Measurements from ENCODE around the gene STK39.

The STK39 gene

DNA sequence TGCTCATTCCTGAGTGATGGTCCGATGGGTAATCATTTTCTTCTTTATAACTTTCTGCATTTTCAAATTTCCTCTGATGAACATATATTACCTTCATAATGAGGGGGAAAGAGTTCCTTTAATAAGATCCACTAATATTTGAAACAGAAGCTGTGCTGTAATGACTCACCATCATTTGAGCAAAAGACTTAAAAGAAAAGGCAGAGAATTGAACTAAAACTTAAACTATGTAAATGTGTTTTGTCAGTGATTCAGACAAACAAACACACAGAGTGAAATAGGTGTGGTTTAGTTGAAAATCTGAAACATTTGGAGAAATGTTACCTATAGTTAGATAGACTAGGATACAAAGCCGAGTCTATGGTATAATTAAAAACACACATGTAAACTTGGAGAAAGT lies 209.6 kb downstream of the STK39 start:
- DNase-seq = no peak

DNA sequence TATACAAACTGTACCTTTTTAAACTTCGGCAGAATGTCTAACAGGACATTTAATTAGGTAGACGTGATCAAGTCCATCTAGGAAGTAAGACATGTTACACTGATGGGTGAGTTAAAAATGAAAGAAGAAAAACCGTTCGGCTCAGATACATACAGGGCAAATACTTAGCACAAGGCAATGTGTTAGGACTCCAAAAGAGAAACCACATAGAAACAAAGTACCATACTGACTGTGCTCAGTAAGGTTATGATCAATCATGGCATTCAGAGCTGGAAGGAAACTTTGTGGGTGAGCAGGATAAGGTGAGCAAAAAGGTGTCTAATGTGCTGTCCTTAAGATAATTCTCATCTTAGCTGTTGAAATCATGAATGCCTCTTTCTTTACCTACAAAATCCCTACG lies 211.9 kb downstream of the STK39 start:
- DNase-seq = no peak

DNA sequence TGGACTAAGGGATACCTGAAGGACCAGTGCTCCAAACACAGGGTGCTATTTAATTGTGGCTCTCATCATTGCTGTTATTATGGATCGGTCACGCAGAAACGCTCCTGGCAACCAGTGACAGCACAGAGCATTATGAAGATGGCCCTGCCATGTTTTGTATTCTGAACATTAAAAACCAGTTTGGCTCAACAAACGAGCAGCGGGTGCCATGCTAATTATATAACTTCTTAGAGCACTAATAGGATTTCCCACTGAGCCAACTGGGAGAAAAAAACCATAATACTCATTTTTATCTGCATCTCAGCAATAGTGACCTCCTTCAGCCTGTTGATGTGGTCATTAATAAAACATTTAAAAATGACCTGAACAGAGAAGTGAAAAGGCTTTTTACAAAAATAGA lies 212.8 kb downstream of the STK39 start:
- peak; percentile 38 for DNase-seq

DNA sequence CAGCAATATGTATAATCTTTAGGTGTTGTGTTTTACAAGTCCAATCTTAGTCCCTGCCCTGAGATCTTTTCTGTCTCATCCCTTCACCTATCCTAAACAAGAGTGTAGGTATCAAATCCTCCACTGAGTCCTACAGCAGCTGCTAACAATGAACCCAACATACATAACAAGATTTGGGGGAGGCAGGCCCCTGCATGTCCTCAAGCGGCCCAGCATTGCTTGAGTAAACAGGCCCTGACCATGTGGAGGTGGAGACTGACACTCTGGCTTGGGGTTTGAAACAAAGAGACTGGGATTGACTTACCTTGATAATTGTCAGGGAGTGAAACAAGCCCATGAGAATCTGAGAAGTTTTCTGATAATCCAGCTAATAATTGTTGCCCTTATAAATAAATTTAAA lies 213.4 kb downstream of the STK39 start:
- peak; percentile 77 for DNase-seq

DNA sequence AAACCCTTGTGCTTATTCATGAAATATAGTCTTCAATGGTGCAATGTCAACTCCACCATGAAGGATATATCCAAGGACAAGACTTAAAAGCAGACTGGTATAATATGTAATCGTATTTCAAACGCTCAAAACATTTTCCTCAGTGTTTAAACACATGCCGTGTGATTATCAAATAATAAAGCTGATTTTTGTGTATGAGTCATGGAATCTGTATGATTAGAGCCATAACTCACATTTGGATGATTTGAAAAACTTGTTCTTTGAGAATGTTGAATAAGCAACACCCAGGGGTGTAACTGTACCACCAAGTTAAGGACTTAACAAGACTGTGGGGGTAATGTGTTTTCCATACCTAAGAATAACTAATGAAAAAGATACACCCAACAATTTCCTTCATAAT lies 215.3 kb downstream of the STK39 start:
- DNase-seq = no peak

DNA sequence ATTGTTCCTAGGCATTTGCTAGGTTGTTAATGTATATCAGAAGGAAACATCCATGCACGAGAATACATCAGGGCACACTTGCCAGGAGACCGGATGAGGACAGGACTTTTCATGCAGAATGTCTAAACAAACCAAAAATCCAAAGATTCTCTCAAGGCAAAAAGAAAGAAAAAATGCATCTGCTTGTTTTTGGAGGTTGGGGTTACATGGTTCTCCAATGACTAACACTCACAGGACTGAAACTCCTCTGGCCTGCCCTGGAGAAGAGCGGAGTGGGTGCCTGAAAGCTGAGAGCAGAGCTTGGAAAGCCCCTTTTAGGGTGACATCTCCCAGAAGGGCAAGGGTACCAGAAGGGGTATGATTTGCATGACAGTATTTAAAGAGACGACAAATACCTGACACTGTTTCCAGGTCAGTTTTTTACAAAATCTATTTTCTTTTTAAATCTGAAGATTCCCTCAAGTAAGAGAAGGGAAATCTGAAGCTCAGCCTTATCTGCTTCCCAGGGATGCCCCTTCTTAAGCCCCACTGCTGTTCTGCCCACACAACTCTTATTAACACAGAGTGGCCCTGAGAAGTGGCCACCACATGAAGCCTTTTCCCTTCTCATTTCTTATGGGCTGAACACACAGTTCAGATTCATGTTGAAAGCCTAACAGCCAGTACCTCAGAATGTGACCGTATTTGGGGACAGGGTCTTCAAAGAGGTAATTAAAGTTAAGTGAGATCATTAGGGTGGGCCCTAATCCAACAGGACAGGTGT lies 216.4 kb downstream of the STK39 start:
- DNase-seq = no peak

DNA sequence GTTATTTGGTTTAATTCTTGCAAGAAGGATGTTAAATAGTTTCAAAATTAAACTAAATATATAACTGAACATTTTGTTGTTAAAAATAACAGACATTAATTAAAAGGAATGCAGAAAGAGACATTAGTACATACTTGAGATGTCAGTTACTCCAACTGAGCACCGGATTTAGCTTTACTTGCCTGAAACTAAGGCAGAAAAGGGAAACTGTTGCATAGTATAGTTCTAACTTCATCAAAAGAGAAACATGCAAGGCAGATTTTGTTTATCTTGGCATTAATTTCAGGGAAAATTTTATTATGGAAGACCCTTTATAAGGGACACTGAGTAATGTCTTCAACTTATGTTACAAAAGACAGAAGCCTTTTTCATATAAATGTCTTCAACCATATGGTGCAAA lies 218.3 kb downstream of the STK39 start:
- no peak for DNase-seq

DNA sequence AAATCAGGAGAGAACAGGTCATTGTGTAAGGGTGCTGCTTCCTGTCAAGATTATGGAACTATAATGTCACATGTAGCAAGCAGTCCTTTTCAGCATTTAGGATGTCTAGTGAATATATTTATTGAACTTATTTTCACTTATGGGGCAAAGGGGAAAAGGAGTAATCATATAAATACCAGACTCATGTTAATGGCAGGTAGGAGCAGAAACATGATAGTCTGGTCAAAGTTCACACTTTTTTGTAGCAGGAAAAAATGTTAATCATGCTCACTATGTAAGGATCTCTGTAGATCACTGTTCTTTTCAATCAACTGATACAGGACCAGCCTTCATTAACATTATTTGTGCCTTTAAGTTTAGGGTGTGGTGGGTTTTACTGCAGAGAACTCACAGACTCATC lies 219.0 kb downstream of the STK39 start:
- DNase-seq = no peak

DNA sequence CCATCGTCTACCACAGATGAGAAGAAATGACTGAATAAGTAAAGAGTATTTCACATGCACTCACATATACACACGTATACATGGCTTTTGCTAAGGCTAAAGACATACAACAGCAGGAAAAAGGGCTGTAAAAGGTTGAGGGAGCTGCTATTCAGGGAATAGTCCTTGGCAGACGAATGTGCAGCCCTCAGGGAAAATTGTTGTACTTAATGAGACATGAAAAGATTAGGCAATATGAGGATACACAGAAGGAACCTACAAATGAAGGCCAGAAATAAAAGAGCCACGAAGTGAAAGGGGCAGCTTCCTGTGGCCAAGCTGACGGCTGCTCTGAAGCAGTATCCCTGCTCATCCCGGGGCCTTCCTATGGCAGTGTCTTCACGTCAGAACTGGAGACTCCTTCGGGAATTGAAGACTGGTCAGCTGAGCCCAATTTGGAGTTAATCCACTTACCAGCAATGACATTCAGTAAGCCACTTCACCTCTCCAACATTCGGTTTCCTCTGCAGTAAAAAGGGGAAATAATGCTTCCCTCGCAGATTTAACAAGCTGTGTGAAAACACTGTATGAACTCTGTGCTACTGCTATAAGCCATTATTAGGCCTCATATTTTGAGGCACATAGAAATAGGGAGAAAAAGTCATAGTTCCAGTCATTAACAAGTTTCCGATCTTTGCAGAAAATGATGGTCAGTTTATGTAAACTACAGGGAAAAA lies 221.8 kb downstream of the STK39 start:
- DNase-seq = no peak

DNA sequence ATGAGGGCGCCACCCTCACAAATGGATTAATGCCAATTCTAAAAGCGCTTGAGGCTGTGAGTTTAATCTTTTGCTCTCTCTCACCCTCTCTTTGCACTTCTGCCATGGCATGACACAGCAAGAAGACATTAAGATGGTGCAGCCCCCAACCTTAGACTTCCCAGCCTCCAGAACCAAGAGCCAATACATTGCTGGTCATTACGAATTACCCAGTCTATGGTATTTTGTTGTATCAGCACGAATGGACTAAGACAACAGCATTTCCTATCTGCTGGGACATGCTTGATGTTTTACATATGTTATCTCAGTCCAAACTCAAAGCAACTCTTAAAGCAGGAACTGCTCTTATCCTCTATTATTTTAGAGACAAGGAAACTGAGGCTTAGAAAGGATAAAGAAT lies 222.9 kb downstream of the STK39 start:
- no peak for DNase-seq

DNA sequence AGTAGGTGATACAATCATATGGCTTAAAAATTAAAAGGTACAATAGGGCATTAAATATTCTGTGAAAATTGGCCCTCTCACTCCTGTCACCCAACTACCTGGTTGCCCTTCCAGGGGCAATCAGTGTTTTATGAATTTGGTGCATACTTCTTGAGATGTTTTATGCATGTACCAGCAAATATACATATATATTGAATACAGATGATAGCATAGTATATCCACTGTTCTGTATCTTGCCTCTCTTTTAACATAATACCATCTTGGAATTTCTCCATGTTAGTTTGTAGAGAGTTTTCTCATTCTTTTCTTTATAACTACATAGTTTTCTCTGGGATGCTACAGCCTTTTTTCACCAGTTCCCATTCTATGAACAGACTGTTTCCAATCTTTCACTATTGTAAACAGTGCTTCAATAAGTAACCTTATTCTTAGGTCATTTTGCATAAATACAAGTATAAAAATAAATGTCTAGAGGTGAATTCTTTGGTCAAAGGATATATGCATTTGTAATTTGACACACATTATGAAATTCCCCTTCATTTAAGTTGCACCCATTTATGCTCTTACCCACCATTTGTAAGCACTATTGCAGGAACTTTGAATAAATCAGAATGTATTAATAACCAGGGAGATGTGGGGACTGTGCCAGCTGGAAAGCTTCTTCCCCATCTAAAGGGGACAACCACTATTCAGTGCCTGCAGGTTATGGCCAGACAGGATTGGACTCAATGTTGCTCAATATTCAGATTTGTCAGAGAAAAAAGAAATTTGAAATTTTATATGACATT lies 225.4 kb downstream of the STK39 start:
- DNase-seq = no peak

DNA sequence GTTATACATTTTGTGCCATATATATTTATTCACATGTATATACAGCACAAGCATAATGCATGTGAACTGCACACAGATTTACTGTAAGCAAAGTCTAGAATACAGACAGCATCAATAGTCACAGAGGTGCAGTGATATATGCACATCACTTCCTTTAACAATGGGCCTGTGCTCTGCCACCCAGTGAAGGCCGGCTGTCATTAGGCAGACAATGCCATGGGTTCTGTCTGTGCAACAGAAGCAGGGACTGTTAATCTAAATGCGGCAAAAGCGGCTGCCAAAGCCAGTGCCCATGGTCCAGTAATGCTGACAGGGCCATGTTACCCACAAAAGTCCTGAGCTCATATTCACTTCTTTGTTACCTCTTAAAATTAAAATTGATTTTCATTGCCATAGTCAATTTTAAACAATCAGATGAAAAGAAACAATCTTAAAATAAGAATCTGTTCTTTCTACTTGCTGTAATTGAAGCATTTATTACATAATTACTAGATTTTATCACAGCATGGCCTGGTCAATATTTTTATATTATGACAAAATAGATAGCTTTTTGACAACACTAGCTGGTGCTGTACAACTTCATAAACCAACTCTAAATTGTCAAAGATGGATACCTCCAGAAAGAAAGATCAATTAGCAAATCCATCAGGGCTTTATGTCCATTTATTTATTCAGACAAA lies 232.0 kb downstream of the STK39 start:
- no peak for DNase-seq

DNA sequence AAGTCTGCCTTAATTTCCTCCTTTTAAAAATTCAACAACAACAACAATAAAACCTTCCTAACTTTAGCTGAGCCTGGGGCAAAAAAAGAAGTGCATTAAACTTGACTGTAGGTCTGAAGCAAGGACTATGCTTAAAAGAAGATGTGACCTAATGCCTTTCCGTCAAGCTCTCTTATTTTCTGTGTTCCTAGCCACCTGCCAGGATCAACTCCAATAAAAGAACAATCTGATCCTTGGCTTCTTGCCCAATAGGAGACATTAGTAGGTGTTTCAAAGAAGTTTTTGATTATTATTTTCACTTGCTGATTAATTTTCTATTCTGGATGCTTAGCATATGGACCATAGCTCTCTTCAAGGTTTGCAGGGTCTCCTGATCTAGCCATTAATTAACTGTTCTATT lies 237.5 kb downstream of the STK39 start:
- peak; percentile 16 for DNase-seq

DNA sequence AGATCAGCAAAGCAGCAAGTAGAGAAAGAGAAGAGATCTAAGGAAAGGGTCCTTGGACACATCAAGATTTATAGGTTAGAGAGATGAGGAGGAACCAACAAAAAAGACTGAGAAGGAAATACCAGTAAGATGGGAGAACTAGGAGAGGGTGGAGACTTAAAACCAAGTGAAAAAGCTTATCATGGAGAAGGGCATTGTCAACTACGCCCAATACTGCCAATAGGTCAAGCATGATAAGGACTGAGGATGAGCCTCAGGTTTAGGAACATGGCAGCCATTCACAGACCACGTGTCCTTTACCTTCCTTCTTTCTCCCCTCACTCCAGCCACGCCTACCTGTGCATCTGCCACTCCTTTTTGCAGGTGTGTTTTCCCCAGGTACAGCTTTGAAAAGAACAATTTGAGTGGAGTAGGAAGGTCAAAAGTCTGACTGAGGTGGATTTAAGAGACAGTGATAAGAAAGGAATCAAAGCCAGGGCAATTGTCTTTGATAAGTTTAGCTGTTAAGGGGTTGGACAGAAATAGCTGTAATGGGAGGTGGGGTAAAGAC lies 238.7 kb downstream of the STK39 start:
- no peak for DNase-seq

DNA sequence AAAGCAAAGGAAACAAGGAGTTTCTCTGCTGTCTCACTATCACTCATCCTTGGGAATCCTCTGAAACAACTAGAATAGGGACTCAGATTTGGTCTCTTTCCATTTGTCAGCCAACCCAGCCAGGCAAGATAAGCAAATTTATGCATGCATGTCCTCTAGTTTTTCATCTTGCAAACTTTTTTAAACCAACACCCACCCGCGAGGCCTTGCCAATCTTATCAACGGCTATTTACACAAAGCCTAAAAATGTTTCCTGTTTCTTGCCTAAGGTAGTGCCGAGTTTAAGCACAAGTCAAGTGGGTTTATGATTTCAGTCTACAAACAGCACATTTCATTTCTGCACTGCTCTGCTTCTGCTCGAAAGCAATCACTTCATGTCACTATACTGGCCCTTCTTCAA lies 240.9 kb downstream of the STK39 start:
- no peak for DNase-seq

DNA sequence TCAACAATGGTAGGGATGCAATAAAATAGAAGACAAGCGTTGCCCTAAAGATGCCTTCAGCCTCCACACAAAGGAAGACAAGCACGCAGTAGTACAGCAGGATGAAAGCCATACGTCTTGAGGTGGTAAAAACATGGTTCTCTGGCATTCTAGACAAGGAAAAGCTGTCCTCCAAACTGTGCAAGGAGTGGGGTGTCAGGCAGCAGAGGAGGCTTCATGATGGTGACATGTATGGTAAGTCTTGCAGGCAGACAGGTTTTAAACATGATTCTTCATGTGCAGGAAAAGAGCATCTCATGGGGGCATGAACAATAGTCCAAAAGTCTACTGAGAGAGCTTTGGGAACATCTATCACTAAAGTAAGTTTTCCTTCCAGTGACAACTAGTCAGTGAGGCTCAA lies 241.8 kb downstream of the STK39 start:
- DNase-seq = no peak

DNA sequence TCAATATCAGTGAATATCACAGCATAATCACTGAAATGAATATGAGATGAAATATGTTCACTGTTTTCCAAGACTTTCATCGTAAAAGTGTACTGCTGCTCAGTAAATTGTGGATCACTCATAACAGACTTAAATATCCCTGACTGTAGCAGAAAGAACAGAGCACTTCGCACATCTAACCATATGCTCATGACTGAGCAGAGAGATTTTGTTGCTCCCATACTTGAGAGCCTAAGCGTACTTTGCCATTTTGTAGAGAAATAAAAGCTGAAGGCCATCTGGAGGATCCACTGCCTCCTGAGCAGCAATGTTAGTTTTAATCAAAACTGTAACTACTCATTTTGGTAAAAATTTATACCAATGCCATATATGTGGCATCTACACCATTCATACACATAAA lies 243.5 kb downstream of the STK39 start:
- peak; percentile 86 for DNase-seq

DNA sequence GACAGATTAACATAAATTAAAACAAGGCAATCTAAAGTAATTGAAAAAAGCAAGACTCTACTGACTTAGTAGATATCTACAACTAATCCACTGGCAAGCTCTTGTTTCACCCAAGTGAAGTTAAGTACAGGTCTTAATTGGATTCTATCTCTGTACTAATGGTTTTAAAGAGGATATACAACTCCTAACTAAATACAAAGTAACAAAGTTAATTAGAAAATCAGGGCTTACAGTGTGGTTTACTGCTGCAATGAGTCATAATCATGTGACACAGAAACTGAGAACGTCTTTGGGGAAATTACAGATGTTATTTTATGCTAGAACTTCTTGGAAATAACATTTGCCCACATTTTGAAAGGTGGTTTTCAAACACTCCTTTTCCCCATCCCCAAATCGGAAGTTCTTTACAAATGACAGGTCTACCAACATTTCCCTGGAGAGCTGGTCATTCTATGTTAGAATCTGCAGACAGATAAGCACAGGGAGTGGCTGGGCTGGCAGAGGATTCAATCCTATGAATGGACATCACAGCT lies 245.3 kb downstream of the STK39 start:
- no peak for DNase-seq

DNA sequence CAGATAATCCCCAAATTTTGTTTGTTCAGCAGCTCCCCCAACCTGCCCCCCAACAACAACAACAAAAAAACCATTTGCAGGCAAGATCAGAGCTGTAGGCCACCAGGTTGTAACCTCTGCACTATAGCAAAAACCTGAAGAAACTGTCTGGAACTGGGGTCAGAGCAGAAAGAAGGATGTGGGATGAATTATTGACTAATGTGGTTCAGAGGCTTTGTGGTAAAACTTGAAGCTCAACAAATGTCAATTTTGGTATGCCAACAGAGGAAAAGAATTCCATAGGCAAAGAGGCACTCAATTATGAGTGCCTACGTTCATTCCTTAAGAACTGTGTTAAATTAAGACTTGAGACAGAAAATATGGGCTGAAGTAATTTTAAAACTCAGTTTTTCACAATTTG lies 255.1 kb downstream of the STK39 start:
- no peak for DNase-seq

DNA sequence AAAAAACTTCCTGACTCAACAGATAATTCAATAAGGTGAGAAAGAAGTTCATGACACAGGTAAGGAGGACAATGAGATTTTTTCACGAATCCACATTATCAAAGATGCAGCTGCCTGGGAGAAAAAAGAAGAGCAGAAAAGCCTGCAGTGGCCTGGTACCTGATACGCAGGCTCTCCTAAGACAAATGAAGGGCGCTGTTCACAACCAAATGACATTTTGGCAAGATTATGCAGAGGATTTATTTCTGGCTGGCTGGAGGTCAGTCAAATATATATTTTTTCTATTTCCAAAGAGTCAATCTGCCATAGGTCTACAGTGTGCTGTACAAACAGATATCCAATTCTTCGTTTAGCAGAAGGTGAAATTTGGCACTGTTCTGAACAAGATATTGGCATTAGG lies 257.3 kb downstream of the STK39 start:
- peak; percentile 19 for DNase-seq

DNA sequence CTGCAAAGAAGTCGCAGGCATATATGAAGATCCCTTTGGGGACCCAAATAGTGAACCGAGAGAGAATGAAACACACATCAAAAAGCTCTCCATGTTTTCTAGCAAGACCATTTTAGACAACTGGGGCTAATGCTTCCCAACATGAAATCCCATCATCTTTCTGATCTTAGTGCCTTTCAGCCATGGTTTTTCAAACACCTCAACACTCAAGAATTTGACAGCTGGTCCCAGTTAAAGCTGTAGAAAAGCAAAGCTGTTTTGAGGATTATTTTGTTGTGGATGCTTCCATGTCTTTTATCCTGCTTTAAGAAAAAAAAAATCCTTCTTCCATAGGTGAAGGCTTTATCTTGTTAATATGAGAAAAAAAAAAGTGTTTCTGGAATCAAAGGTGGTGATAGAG lies 259.1 kb downstream of the STK39 start:
- no peak for DNase-seq

DNA sequence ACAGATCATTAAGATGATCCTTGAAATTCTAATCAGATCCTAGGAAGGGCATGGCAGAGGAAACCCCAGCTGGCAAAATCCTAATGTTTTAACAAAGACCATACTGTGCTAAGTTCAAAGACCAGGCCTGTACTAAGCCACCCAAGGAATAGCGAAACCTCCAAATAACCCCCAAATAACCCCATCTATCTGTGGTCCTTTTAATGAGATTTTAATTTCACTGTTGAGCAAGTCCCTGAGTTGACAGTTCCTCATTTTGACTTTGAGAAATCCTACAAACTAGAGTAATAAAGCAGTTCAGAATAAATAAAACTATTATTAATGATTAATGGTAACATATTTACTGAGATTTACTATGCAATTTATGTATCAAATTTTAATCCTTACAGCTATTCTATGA lies 259.8 kb downstream of the STK39 start:
- no peak for DNase-seq

DNA sequence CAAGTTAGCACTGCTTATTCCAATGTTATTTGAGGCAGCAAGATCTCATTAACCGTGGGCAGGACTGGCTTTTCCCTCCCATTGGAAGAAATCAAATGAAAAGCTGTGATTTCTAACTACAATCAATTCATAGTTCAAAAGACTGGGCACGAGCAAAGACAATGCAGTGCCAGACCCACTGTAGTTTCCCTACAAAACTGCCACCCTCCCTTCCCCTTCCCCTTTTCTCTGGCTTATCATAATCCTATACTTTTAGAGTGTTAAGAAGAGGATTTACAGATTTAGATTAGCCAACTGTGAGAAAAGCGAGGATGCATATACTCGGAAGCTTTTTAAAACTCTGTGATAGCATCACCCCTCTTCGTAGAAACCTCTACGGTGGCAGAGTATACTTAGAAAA lies 260.4 kb downstream of the STK39 start:
- DNase-seq = no peak
